K562 (cell line): ENCODE data around the gene TLE3. TPM values are rescaled to one million over a fixed set of nuclear protein-coding genes. Genes with fewer than 3 reads are reported as not detected.

ENCODE experiments used
- CREB3 ChIP-seq: fragments of 450-650 bp; conservative IDR thresholded peaks from 2 replicates; pipeline ENCODE4 v1.6.1; 2016; ENCODE audit warnings: missing genetic modification characterization, low read depth, mild to moderate bottlenecking, missing compliant biosample characterization, moderate library complexity
- EHMT2 ChIP-seq: fragments of 450-650 bp; IDR thresholded peaks from 2 replicates; pipeline ENCODE4 v1.6.1; 2018; ENCODE audit warnings: antibody characterized with exemption
- ELF2 ChIP-seq: fragments of 250-450 bp; sonication (Bioruptor Pico); IDR thresholded peaks from 2 replicates; pipeline ENCODE4 v1.5.0; 2021; ENCODE audit warnings: mild to moderate bottlenecking
- ETS1 ChIP-seq: conservative IDR thresholded peaks from 2 replicates; pipeline ENCODE4 v1.6.1; 2011; ENCODE audit warnings: low read depth, mild to moderate bottlenecking, low read length; ENCODE audit not compliant: control insufficient read depth
- HDAC2 ChIP-seq: fragments of 450-650 bp; IDR thresholded peaks from 2 replicates; pipeline ENCODE4 v1.6.1; 2016; ENCODE audit warnings: mild to moderate bottlenecking
- ILK ChIP-seq: fragments of 450-650 bp; IDR thresholded peaks from 2 replicates; pipeline ENCODE4 v1.6.1; 2016; ENCODE audit warnings: missing genetic modification characterization, low read depth, mild to moderate bottlenecking, missing compliant biosample characterization, moderate library complexity, borderline replicate concordance
- KAT2B ChIP-seq: IDR thresholded peaks from one replicate; pipeline ENCODE4 v1.6.1; 2012; ENCODE audit warnings: low read depth, mild to moderate bottlenecking, control low read depth, inconsistent platforms, low read length, moderate library complexity
- KDM1A ChIP-seq, 2 experiments: fragments of 450-650 bp; IDR thresholded peaks; 2 replicates each; pipeline ENCODE4 v1.6.1; 2016; ENCODE audit warnings: mild to moderate bottlenecking in 2 of 2
- MED1 ChIP-seq: sonication (generic); formaldehyde crosslinking; IDR thresholded peaks from 2 replicates; pipeline ENCODE4 v1.8.1; 2023; ENCODE audit warnings: missing genetic modification reagents, borderline replicate concordance
- MTA3 ChIP-seq: fragments of 450-650 bp; formaldehyde crosslinking; IDR thresholded peaks from 2 replicates; pipeline ENCODE4 v1.6.1; 2017; ENCODE audit warnings: mild to moderate bottlenecking, borderline replicate concordance
- MYNN ChIP-seq, 2 experiments: sonication (generic); formaldehyde crosslinking in 1 of 2; IDR thresholded peaks; 2 replicates each; pipeline versions ENCODE4 v1.5.0 to v1.6.1; 2016 to 2020; ENCODE audit warnings: antibody characterized with exemption in 1 of 2, missing genetic modification reagents in 1 of 2
- NELFE ChIP-seq: IDR thresholded peaks from 2 replicates; pipeline ENCODE4 v1.6.1; 2011; ENCODE audit warnings: mild to moderate bottlenecking; ENCODE audit not compliant: insufficient read depth, insufficient read length
- PHF8 ChIP-seq: fragments of 200-600 bp; sonication (generic); IDR thresholded peaks from 2 replicates; pipeline ENCODE4 v1.6.1; 2012; ENCODE audit warnings: mixed run types, mild to moderate bottlenecking, inconsistent platforms, low read length, moderate library complexity, borderline replicate concordance
- SNRNP70 ChIP-seq: fragments of 200-400 bp; formaldehyde crosslinking; optimal IDR thresholded peaks from 2 replicates; pipeline ENCODE3; 2017; ENCODE audit warnings: low read depth, low read length
- SOX6 ChIP-seq: fragments of 450-650 bp; IDR thresholded peaks from 2 replicates; pipeline ENCODE4 v1.6.1; 2014; ENCODE audit warnings: mild to moderate bottlenecking
- SRSF3 ChIP-seq: fragments of 200-400 bp; formaldehyde crosslinking; IDR thresholded peaks from 2 replicates; pipeline ENCODE4 v1.6.1; 2016; ENCODE audit warnings: mild to moderate bottlenecking, low read length, moderate library complexity; ENCODE audit not compliant: insufficient read depth
- TAF15 ChIP-seq: fragments of 200-400 bp; formaldehyde crosslinking; IDR thresholded peaks from 2 replicates; pipeline ENCODE4 v1.6.1; 2017; ENCODE audit warnings: mild to moderate bottlenecking, low read depth, low read length, moderate library complexity
- TGIF2 ChIP-seq: sonication (generic); formaldehyde crosslinking; IDR thresholded peaks from 2 replicates; pipeline ENCODE4 v1.8.1; 2022; ENCODE audit warnings: mild to moderate bottlenecking, missing genetic modification reagents, moderate library complexity
- U2AF1 ChIP-seq: fragments of 200-400 bp; formaldehyde crosslinking; optimal IDR thresholded peaks from 2 replicates; pipeline ENCODE3; 2017; ENCODE audit warnings: mild to moderate bottlenecking, low read depth, low read length, moderate library complexity
- ZNF384 ChIP-seq: IDR thresholded peaks from 2 replicates; pipeline ENCODE4 v1.6.1; 2012; ENCODE audit warnings: low read depth, low read length, improper control_type of control experiment
- ZNF408 ChIP-seq: fragments of 250-450 bp; sonication (Bioruptor Pico); IDR thresholded peaks from 2 replicates; pipeline ENCODE4 v1.4.0; 2020; ENCODE audit warnings: low read depth, mild to moderate bottlenecking, moderate library complexity
- ZNF586 ChIP-seq: fragments of 450-650 bp; formaldehyde crosslinking; conservative IDR thresholded peaks from 2 replicates; pipeline ENCODE4 v1.4.0; 2020; ENCODE audit warnings: mild to moderate bottlenecking, moderate library complexity
- ZNF639 ChIP-seq, 2 experiments: fragments of 200-800 bp in 1 of 2; sonication (Bioruptor generic) in 1 of 2; sonication (generic) in 1 of 2; formaldehyde crosslinking in 1 of 2; IDR thresholded peaks in 1 of 2; conservative IDR thresholded peaks in 1 of 2; 2 replicates each; pipeline versions ENCODE4 v1.5.0 to v1.6.1; 2016 to 2020; ENCODE audit warnings: missing compliant biosample characterization in 1 of 2, missing genetic modification characterization in 1 of 2, missing genetic modification reagents in 1 of 2
- polyA plus RNA-seq, 8 experiments: library from polyadenylated mRNA; depleted of rRNA in 4 of 8; stranded (reverse) in 5 of 8; unstranded in 3 of 8; fragments of >200 nt; fragmentation: Nextera tagmentation in 2 of 8; fragmentation: Illumina TruSeq in 1 of 8; extraction: Ambion mirVana in 2 of 8; extraction: Trizol in 1 of 8; gene quantifications; 2 replicates each; pipeline versions ENCODE4 v1.2.1 to v1.2.3, GENCODE V29; 2011 to 2014; ENCODE audit warnings: inconsistent platforms in 1 of 8, missing spikeins in 1 of 8
- total RNA-seq, 7 experiments: library from RNA; depleted of rRNA in 6 of 7; stranded (reverse); fragments of >200 nt in 6 of 7; fragmentation: Illumina TruSeq in 2 of 7; extraction: Trizol in 2 of 7; gene quantifications; 2 replicates each; pipeline versions ENCODE4 v1.2.1 to v1.2.3, GENCODE V29; 2011 to 2021; ENCODE audit warnings: low replicate concordance in 1 of 7
- TF ChIP-seq, protein P1 (sequence below): sonication (generic); formaldehyde crosslinking; IDR thresholded peaks from 2 replicates; pipeline ENCODE4 v1.5.0; 2020; ENCODE audit warnings: missing genetic modification reagents

The TLE3 gene
- total and polyA plus RNA-seq, 9 of the 15 experiments (the other 6 are each of a cell fraction or from before 2014, with no cell fraction given): 1.5 to 84.2 (median 14.1) TPM

GRCh38 chr15:70091726-70092463, 5.8 kb downstream of the TLE3 start (continued):
- TF ChIP-seq SNRNP70 (no peak), SRSF3 (no peak), TAF15 (no peak), ZNF586 (CRISPR knock-in tag) (no peak), CREB3 (no peak), KAT2B (no peak), TGIF2 (no peak), U2AF1 (no peak), ILK (tag) (no peak), NELFE (no peak), EHMT2 (no peak), MED1 (no peak), ETS1 (no peak), HDAC2 (peak; percentile 91), ZNF408 (CRISPR knock-in tag) (no peak), SOX6 (peak; percentile 94), ZNF384 (no peak), MTA3 (peak; percentile 65; the same call in 1 of the 2 replicates), MYNN (IDR thresholded peaks at IDR 0.05) (no peak), MYNN (CRISPR knock-in tag; IDR thresholded peaks at IDR 0.05) (no peak), ZNF639 (CRISPR knock-in tag; conservative IDR thresholded peaks at IDR 0.05 in 1 of 2, IDR thresholded peaks at IDR 0.05 in 1 of 2) (0 out of 4 replicates have a peak, but pooled peaks of 1 of the 2 experiments have one; percentile 43), PHF8 (no peak), ELF2 (CRISPR knock-in tag) (no peak), KDM1A (IDR thresholded peaks at IDR 0.05) (peak; percentile 84 to 90)
- TF ChIP-seq, protein P1, sequence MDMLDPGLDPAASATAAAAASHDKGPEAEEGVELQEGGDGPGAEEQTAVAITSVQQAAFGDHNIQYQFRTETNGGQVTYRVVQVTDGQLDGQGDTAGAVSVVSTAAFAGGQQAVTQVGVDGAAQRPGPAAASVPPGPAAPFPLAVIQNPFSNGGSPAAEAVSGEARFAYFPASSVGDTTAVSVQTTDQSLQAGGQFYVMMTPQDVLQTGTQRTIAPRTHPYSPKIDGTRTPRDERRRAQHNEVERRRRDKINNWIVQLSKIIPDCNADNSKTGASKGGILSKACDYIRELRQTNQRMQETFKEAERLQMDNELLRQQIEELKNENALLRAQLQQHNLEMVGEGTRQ (CRISPR knock-in tag): peak; percentile 37; the same call in 1 of the 2 replicates
